Right atrium auricular region (tissue), 2 donors: ENCODE results near the gene LEPROT. TPM values are rescaled to one million over a fixed set of nuclear protein-coding genes. Genes with fewer than 3 reads are reported as not detected.

Experiments used
- DNase-seq: peaks from one replicate; pipeline ENCODE4 v3.0.0-alpha.2; 2019; ENCODE audit warnings: low spot score
- H3K27ac ChIP-seq, 2 donors: fragments of 200-600 bp; sonication (generic); 1 replicate in 1 of 2; 2 replicates in 1 of 2; pipeline ENCODE4 v1.5.1; 2016 to 2019
- H3K27me3 ChIP-seq, 2 donors: fragments of 200-600 bp; sonication (generic); one replicate each; pipeline versions ENCODE4 v1.5.1 to v1.6.0; 2017 to 2019
- H3K36me3 ChIP-seq: fragments of 200-600 bp; sonication (generic); one replicate; pipeline ENCODE4 v1.5.1; 2016
- H3K4me1 ChIP-seq, 2 donors: fragments of 200-600 bp; sonication (generic); one replicate each; pipeline versions ENCODE4 v1.5.1 to v1.6.0; 2017 to 2019
- H3K4me3 ChIP-seq, 2 donors: fragments of 200-600 bp; sonication (generic); 1 replicate in 1 of 2; 2 replicates in 1 of 2; pipeline ENCODE4 v1.5.1; 2017 to 2019; ENCODE audit warnings: mild to moderate bottlenecking in 1 of 2, moderate library complexity in 1 of 2
- H3K9me3 ChIP-seq, 2 donors: fragments of 200-600 bp; sonication (generic); one replicate each; pipeline ENCODE4 v1.5.1; 2019
- total RNA-seq, 2 donors: library from RNA; depleted of rRNA; stranded (reverse); fragments of >200 nt; gene quantifications; one replicate each; pipeline ENCODE4 v1.1.0, GENCODE V29; 2016
- TF ChIP-seq, protein P1 (sequence below), 2 donors: fragments of 200-600 bp; sonication (generic); IDR thresholded peaks; one replicate each; pipeline ENCODE4 v1.5.1; 2019; ENCODE audit warnings: antibody characterized with exemption in 2 of 2

The LEPROT gene
- total RNA-seq, 2 donors from 2014 or later, result 42.7 to 44.6 TPM

- Histone ChIP-seq H3K4me3 (no peak overlapping the region), H3K27me3 (no peaks in the 10 kb centered on the region), H3K36me3 (no peaks in the 10 kb centered on the region), H3K4me1 (no peaks in the 10 kb centered on the region), H3K27ac (no peak overlapping the region), H3K9me3 (no peaks in the 10 kb centered on the region)
- TF ChIP-seq, protein P1, sequence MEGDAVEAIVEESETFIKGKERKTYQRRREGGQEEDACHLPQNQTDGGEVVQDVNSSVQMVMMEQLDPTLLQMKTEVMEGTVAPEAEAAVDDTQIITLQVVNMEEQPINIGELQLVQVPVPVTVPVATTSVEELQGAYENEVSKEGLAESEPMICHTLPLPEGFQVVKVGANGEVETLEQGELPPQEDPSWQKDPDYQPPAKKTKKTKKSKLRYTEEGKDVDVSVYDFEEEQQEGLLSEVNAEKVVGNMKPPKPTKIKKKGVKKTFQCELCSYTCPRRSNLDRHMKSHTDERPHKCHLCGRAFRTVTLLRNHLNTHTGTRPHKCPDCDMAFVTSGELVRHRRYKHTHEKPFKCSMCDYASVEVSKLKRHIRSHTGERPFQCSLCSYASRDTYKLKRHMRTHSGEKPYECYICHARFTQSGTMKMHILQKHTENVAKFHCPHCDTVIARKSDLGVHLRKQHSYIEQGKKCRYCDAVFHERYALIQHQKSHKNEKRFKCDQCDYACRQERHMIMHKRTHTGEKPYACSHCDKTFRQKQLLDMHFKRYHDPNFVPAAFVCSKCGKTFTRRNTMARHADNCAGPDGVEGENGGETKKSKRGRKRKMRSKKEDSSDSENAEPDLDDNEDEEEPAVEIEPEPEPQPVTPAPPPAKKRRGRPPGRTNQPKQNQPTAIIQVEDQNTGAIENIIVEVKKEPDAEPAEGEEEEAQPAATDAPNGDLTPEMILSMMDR (IDR thresholded peaks at IDR 0.05), result no peak
- no peak for DNase-seq
These were observed 11.2 kb upstream of the LEPROT start for GRCh38 chr1:65409314-65409713.

DNA sequence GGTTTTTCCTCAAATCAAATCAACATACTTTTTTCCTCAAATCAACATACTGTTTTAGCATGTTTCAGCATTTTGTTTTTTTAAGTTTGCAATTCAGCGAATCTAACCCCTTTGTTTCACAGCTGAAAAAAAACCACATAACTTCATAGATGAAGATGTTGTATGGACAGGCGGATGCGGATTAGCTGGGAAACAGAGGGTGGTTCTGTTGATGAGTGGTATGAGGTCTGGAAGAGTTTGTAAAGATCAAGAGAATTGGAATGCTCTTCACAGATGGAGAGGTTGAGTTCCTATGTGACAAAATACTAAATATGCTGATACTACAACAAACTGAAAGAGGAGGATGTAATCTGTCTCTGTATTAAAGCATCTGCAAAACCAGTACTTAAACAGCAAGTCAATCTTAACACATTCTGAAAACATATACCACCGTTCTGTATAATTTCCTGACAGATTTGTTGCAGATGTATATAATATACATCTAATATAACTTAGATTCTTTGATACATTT, 10.6 kb upstream of the LEPROT start:
- Histone ChIP-seq H3K9me3 (no peaks in the 10 kb centered on the region), H3K4me1 (no peaks in the 10 kb centered on the region), H3K4me3 (no peak overlapping the region), H3K36me3 (no peaks in the 10 kb centered on the region), H3K27me3 (no peaks in the 10 kb centered on the region), H3K27ac (no peak overlapping the region)
- TF ChIP-seq, protein P1 (IDR thresholded peaks at IDR 0.05), result no peak
- DNase-seq, result no peak

GRCh38 chr1:65412256-65412983, 8.0 kb upstream of the LEPROT start:
- Histone ChIP-seq H3K4me1 (no peaks in the 10 kb centered on the region), H3K4me3 (no peak overlapping the region), H3K36me3 (no peaks in the 10 kb centered on the region), H3K27ac (no peak overlapping the region), H3K27me3 (no peaks in the 10 kb centered on the region), H3K9me3 (no peaks in the 10 kb centered on the region)
- no peak for DNase-seq
- TF ChIP-seq, protein P1 (IDR thresholded peaks at IDR 0.05), result no peak

- no peak for DNase-seq
- no peaks in the 10 kb centered on the region for H3K27me3 ChIP-seq
- TF ChIP-seq, protein P1 (IDR thresholded peaks at IDR 0.05), result no peak
- no peak overlapping the region for H3K4me3 ChIP-seq
- H3K4me1 ChIP-seq, result no peaks in the 10 kb centered on the region
- H3K27ac ChIP-seq, result no peak overlapping the region
- no peaks in the 10 kb centered on the region for H3K36me3 ChIP-seq
- H3K9me3 ChIP-seq, result no peaks in the 10 kb centered on the region
These were observed 7.5 kb upstream of the LEPROT start for GRCh38 chr1:65412984-65413375.

GRCh38 chr1:65414538-65414937, 5.9 kb upstream of the LEPROT start:
- no peak overlapping the region for H3K27ac ChIP-seq
- H3K4me3 ChIP-seq, result no peak overlapping the region
- TF ChIP-seq, protein P1 (IDR thresholded peaks at IDR 0.05), result no peak
- H3K4me1 ChIP-seq, result peaks cover 0 to 6% of the 10 kb centered on the region in 2 donors
- no peaks in the 10 kb centered on the region for H3K9me3 ChIP-seq
- H3K36me3 ChIP-seq, result no peaks in the 10 kb centered on the region
- no peaks in the 10 kb centered on the region for H3K27me3 ChIP-seq
- no peak for DNase-seq

DNA sequence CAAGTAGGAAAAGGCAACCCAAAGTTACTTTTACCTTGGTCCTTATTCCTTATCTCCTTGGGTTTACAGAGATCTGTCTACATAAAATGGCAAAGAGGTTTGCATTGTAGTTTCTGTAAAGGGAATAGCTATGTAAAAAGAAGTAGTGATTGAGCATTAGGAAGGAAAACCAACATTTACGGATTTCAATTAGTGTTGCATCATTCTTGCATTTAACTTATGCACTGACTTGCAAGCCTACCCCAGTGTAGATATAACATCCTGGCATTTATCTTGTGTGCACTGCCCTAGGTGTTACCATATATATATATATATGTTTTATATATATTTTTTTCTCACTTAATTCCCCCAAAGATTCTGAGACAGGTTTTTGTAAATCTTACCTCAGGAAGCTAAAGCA, 3.7 kb upstream of the LEPROT start:
- H3K36me3 ChIP-seq, result no peaks in the 10 kb centered on the region
- peaks cover 0 to 11% of the 10 kb centered on the region in 2 donors for H3K4me1 ChIP-seq
- no peak for DNase-seq
- no peak overlapping the region for H3K4me3 ChIP-seq
- no peak overlapping the region for H3K27ac ChIP-seq
- no peaks in the 10 kb centered on the region for H3K27me3 ChIP-seq
- TF ChIP-seq, protein P1 (IDR thresholded peaks at IDR 0.05), result no peak
- H3K9me3 ChIP-seq, result no peaks in the 10 kb centered on the region
